ENCODE results near the gene ZDHHC3. TPM values are rescaled to one million over a fixed set of nuclear protein-coding genes. Genes with fewer than 3 reads are reported as not detected.
A peak's percentile ranks its signal among the peaks of the same experiment; 100 is the strongest.
"Not testable (repeated sequence)": the region's sequence is repeated elsewhere in the genome, so short reads cannot be mapped to it uniquely, and the experiment has no call there.

Gene ZDHHC3
- total and polyA plus RNA-seq, 5 experiments from 2014 or later = 28.0 to 48.4 (median 35.7) TPM

DNA sequence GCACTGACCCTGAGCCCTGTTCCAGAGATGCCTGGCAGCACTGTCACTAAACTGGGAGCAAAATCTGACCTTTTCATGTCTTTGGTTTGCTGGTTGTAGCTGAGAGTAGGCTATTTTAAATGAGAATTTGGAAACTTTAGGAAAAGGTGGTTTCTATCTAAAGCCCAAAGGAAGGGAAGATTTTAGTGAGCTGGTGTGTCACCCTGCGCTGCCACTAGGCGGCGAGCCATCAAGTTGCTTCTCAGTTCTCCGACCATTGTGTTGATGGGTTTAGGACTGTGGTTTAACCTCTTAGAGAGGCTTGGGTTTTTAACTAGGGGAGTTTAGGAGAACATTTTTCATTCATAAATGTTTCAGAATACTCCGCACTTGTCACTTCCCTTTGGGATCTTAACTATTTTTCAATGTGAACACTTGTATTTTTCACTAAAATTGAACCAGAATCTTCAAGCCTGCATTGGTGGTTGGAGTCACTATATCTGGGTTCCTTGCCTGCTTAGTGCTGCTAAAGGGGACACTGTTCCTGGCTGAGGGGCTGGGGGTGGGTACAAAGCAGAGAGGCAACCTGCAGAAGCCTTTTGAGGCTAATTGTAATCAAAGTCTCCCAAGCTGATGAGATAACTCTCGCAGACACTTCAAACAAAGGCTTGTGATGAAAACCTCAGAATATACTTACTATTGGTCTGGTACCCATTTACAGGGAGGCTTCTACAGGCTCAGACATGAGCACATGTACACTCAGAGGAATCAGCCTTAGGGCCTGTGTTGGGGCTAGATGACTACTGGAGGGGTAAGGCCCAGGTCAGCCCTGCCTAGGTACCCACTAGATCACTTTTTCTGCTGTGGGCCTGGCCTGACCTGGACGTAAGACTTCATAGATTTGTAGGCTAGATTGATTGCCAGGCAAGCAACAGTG is 16.8 kb upstream of the ZDHHC3 start:
- Mint-ChIP-seq H3K27me3 (no peaks in the 10 kb centered on the region), H3K4me3 (no peak overlapping the region), H3K27ac (peak overlapping the region in 5 of 10 donors; percentile 32 to 57 (median 41)), H3K9me3 (no peaks in the 10 kb centered on the region), H3K4me1 (peaks cover 28 to 77% (median 61%) of the 10 kb centered on the region in 4 donors), H3K36me3 (peaks cover 0 to 73% (median 9%) of the 10 kb centered on the region in 3 donors)
- DNase-seq (peak in 1 of 10 donors; percentile 13), ATAC-seq (peak; percentile 35 to 57)
- POLR2A ChIA-PET = interaction anchor here (2.2 kb wide), 1 partner anchor 16 kb away, joined by 5 read pairs; the partner anchor contains the start of genes EXOSC7 and ZDHHC3

DNA sequence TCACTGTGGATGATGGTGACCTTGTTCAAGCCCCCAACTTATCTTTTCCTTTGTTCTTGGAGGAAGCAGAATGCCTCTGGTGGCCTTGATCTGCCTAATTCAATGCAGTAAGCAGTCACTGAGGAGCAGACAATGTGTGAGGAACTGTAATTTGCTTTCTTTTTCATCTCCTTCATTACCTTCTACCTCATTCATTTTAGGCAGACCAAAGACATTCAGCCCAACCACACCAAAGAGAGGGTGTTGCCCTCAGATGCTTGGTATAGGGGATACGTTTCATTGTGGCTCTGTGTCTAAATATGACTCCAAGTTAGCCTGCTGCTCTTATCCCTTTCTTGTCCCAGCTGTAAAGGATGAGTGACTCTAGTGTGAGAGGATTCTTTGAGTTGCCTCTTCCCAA is 15.4 kb upstream of the ZDHHC3 start:
- H3K4me1 Mint-ChIP-seq = peaks cover 31 to 85% (median 65%) of the 10 kb centered on the region in 4 donors
- H3K27ac Mint-ChIP-seq = peak overlapping the region in 7 of 10 donors; percentile 7 to 79 (median 46)
- DNase-seq = peak in 2 of 10 donors; percentile 22 to 49

DNA sequence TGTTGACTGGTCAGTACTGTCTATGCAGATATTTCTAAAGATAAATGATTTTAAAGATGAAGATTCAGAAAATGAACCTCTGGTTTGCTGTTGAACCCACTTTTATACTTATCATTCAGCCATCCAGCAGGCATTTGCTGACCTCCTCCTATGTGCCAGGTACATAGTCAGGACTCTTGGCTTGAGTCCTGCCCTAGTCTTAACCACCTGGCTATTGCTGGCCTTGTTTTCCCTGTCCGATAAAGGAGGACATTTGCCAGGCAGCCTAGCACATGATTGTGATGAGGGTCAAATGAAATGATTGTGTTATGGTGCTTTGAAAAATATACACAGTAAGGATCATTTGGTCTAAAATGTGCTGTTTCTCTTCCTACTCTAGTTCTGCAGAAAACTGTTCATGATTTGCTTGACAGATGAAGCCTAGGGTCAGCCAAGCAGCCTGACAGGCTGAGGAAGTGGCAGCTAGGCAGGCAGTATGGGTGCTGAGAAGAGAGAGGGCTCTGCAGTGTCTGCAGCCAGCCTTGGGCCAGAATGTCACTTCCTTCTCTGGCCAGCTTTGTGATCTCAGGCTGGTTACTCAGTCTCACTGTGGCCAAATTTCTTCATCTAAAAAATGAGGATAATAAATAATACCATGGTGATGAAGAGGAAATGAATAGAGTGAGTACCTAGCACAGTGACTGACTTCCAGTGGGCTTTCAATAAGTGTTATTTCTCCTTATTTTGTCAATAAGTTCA is 13.8 kb upstream of the ZDHHC3 start:
- H3K36me3 Mint-ChIP-seq = peaks cover 0 to 50% (median 8%) of the 10 kb centered on the region in 3 donors
- POLR2A ChIA-PET = interaction anchor here (0.6 kb wide), 1 partner anchor 14 kb away, joined by 4 read pairs; the partner anchor contains the start of genes EXOSC7 and ZDHHC3

More for the DNA sequence above, 15.4 kb upstream of the ZDHHC3 start:
- POLR2A ChIA-PET = interaction anchor here (2.2 kb wide), 1 partner anchor 15 kb away, joined by 5 read pairs; the partner anchor contains the start of genes EXOSC7 and ZDHHC3
- no peaks in the 10 kb centered on the region for H3K9me3 Mint-ChIP-seq
- peaks cover 0 to 58% (median 8%) of the 10 kb centered on the region in 3 donors for H3K36me3 Mint-ChIP-seq
- H3K27me3 Mint-ChIP-seq = no peaks in the 10 kb centered on the region
- peak; percentile 65 to 85 for ATAC-seq
- H3K4me3 Mint-ChIP-seq = peak overlapping the region in 5 of 10 donors; percentile 5 to 67 (median 63)

DNA sequence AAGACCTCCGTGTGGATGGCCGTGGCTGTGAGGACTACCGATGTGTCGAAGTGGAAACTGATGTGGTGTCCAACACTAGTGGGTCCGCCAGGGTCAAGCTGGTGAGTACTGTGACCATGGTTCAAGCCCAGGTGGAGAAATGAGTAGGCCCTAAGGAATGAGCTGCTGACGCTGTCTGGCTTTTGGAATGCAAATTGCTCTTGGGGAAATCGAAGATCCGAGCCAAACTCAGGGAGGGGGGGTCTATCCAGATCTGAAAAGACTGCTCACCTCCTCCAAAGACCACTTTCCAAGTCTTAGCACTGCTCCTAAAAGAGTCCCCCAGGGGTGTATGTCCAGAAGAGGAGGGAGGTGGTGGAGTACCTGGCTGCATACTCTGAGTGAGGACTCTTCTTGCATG is 13.2 kb upstream of the ZDHHC3 start:
- POLR2A ChIA-PET = interaction anchor here (0.7 kb wide), 1 partner anchor 13 kb away, joined by 3 read pairs; the partner anchor contains the start of gene EXOSC7
- no peaks in the 10 kb centered on the region for H3K27me3 Mint-ChIP-seq
- peaks cover 34 to 84% (median 74%) of the 10 kb centered on the region in 4 donors for H3K4me1 Mint-ChIP-seq
- ATAC-seq (no peak), DNase-seq (no peak)
- H3K27ac Mint-ChIP-seq = peak overlapping the region in 1 of 10 donors; percentile 15
- peaks cover 0 to 44% (median 8%) of the 10 kb centered on the region in 3 donors for H3K36me3 Mint-ChIP-seq
- no peaks in the 10 kb centered on the region for H3K9me3 Mint-ChIP-seq
- H3K4me3 Mint-ChIP-seq = no peak overlapping the region

More for the DNA sequence above, 13.8 kb upstream of the ZDHHC3 start:
- H3K4me1 Mint-ChIP-seq = peaks cover 36 to 83% (median 69%) of the 10 kb centered on the region in 4 donors
- H3K9me3 Mint-ChIP-seq = no peaks in the 10 kb centered on the region
- no peaks in the 10 kb centered on the region for H3K27me3 Mint-ChIP-seq
- ATAC-seq (no peak), DNase-seq (no peak)
- no peak overlapping the region for H3K27ac Mint-ChIP-seq
- no peak overlapping the region for H3K4me3 Mint-ChIP-seq

DNA sequence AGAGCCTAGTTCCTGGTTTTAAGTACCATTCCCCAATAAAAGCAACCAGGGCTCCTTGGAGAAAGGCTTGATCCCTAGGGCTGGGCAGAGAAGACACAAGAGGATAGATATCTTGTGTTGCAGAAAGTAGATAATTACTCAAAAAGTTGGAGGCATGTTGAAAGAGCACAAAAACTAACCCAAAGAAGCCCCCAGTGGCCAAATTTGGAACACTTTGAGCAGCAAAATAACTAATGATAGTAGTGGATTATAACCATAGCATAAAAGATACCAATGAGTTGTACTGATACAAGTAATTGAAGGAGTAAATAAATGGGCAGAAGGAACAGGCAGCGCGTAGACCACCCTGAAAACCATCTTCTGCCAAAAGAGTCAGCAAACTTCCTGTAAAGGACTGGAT is 12.1 kb upstream of the ZDHHC3 start:
- POLR2A ChIA-PET = no interaction called here
- no peak for DNase-seq
- peaks cover 0 to 36% (median 8%) of the 10 kb centered on the region in 3 donors for H3K36me3 Mint-ChIP-seq
- H3K27me3 Mint-ChIP-seq = no peaks in the 10 kb centered on the region
- peaks cover 31 to 87% (median 80%) of the 10 kb centered on the region in 4 donors for H3K4me1 Mint-ChIP-seq
- no peak overlapping the region for H3K27ac Mint-ChIP-seq
- peak; percentile 37 to 42 for ATAC-seq
- no peaks in the 10 kb centered on the region for H3K9me3 Mint-ChIP-seq
- no peak overlapping the region for H3K4me3 Mint-ChIP-seq

DNA sequence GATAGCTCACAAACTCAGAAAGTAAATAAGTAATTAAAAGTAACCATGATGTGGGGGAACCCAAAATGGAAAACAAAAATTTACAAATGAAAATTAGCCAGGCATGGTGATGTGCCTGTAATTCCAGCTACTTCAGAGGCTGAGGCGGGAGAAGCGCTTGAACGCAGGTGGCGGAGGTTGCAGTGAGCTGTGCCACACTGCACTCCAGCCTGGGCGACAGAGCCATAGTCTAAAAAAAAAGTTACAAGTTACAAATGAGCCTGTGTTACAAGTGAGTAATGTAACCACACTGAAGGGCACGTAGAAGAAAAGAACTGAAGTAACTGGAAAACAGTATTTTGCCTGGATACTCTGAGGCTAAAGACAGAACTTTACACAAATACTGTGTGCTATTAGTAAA is 11.4 kb upstream of the ZDHHC3 start:
- POLR2A ChIA-PET = interaction anchor here (0.6 kb wide), 1 partner anchor 13 kb away, joined by 5 read pairs; no protein-coding TSS in a partner anchor
- H3K4me1 Mint-ChIP-seq = peaks cover 30 to 87% (median 80%) of the 10 kb centered on the region in 4 donors
- no peak overlapping the region for H3K27ac Mint-ChIP-seq
- H3K4me3 Mint-ChIP-seq = no peak overlapping the region
- H3K9me3 Mint-ChIP-seq = no peaks in the 10 kb centered on the region
- H3K36me3 Mint-ChIP-seq = peaks cover 0 to 35% (median 8%) of the 10 kb centered on the region in 3 donors
- no peak for ATAC-seq
- H3K27me3 Mint-ChIP-seq = no peaks in the 10 kb centered on the region
- DNase-seq = no peak

DNA sequence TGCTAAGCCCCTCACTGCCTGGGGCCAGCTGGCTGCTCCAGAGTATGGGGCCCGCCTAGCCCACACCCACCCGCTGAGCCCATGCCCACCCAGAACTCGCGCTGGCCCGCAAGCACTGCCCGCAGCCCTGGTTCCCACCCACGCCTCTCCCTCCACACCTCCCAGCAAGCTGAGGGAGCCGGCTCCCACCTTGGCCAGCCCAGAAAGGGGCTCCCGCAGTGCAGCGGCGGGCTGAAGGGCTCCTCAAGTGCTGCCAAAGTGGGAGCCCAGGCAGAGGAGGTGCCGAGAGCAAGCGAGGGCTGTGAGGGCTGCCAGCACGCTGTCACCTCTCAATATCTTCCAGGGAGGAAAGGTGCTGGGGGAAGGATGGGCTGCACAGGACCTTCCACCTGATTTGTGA is 10.4 kb upstream of the ZDHHC3 start:
- ATAC-seq, H3K9me3 Mint-ChIP-seq, DNase-seq, H3K27me3 Mint-ChIP-seq, H3K27ac Mint-ChIP-seq, H3K4me3 Mint-ChIP-seq: not testable (repeated sequence)
- H3K4me1 Mint-ChIP-seq = peaks cover 29 to 87% (median 81%) of the 10 kb centered on the region in 4 donors
- POLR2A ChIA-PET = interaction anchor here (2.5 kb wide), 1 partner anchor 10 kb away, joined by 8 read pairs; the partner anchor contains the start of genes EXOSC7 and ZDHHC3
- peaks cover 0 to 29% (median 8%) of the 10 kb centered on the region in 3 donors for H3K36me3 Mint-ChIP-seq

DNA sequence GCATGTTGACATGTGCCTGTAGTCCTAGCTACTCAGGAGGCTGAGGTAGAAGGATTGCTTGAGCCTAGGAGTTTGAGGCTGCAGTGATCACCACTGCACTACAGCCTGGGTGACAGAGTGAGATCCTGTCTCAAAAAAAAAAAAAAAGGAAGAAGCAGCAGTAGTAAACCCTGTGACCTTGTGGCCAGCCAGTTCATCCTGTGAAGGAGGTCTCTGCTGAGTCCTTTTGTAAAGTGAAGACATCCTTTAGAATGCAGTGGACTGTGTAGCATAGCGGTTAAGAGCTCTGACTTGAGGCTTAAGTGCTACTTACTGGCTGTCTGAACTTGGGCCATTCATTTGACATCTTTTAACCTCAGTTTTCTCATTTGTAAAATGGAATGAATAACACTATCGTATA is 8.4 kb upstream of the ZDHHC3 start:
- ATAC-seq (peak in 1 of 2 donors; percentile 33), DNase-seq (no peak)
- H3K27me3 Mint-ChIP-seq = no peaks in the 10 kb centered on the region
- peaks cover 29 to 87% (median 82%) of the 10 kb centered on the region in 4 donors for H3K4me1 Mint-ChIP-seq
- H3K4me3 Mint-ChIP-seq = peak overlapping the region in 1 of 10 donors; percentile 4
- H3K36me3 Mint-ChIP-seq = peaks cover 0 to 10% (median 7%) of the 10 kb centered on the region in 3 donors
- no peaks in the 10 kb centered on the region for H3K9me3 Mint-ChIP-seq
- POLR2A ChIA-PET = interaction anchor here (0.8 to 2.5 kb wide), 3 partner anchors 8 to 21 kb away, joined by 3 to 8 read pairs (median 3); partner anchors contain the start of genes EXOSC7 and ZDHHC3
- H3K27ac Mint-ChIP-seq = no peak overlapping the region

DNA sequence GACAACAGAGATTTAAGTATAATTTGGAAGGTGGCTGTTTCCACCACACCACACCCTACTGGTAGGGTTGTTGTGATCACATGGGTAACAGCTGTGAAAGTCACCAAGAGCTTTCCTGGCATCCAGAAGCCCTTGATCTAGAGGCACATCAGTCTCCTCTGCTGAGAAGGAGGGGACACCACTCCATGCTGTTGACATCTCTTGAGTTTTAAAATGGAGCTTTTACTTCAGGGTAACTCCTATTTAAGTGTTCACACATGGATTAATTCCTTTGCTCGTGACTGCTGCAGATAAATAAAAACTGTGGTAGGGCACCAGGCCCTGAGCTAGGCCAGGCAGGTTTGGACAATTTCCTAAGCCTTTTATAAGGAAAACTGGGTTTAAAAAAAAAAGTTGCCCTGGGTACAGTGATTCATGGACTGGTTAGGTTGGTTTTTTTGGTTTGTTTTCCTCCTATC is 7.5 kb upstream of the ZDHHC3 start:
- H3K27ac Mint-ChIP-seq = peak overlapping the region in 2 of 10 donors; percentile 33 to 44
- DNase-seq (no peak), ATAC-seq (no peak)
- H3K36me3 Mint-ChIP-seq = peaks cover 0 to 7% (median 3%) of the 10 kb centered on the region in 3 donors
- H3K9me3 Mint-ChIP-seq = no peaks in the 10 kb centered on the region
- peaks cover 23 to 87% (median 82%) of the 10 kb centered on the region in 4 donors for H3K4me1 Mint-ChIP-seq
- no peaks in the 10 kb centered on the region for H3K27me3 Mint-ChIP-seq
- POLR2A ChIA-PET = interaction anchor here (0.7 to 1.5 kb wide), 2 partner anchors 12 to 22 kb away, joined by 3 read pairs; no protein-coding TSS in a partner anchor
- no peak overlapping the region for H3K4me3 Mint-ChIP-seq

DNA sequence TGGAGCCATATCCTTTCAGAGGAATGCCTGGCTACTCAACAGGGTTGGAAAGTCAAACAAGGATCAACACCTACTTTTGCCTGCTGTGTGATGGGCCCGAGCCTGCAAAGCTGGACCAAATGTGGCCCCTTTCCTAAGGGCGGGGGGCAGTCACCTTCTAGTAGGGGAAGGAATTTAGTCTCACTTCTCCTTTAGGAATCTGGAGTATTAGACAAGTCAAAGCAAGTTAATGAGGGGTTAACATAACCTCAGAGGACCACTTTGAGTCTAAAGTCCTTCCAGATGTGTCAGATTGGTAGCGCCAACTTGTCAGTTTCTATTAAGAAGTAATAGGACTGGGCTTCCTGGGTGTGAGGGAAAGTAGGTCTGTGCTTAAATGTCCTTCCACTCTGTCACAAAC is 6.8 kb upstream of the ZDHHC3 start:
- Mint-ChIP-seq H3K9me3 (no peaks in the 10 kb centered on the region), H3K4me3 (peak overlapping the region in 1 of 10 donors; percentile 29), H3K27ac (peak overlapping the region in 3 of 10 donors; percentile 17 to 44 (median 37)), H3K36me3 (peaks cover 0 to 9% (median 3%) of the 10 kb centered on the region in 3 donors), H3K27me3 (no peaks in the 10 kb centered on the region), H3K4me1 (peaks cover 26 to 85% (median 83%) of the 10 kb centered on the region in 4 donors)
- POLR2A ChIA-PET = interaction anchor here (0.7 kb wide), 1 partner anchor 23 kb away, joined by 3 read pairs; no protein-coding TSS in a partner anchor
- ATAC-seq (no peak), DNase-seq (no peak)

DNA sequence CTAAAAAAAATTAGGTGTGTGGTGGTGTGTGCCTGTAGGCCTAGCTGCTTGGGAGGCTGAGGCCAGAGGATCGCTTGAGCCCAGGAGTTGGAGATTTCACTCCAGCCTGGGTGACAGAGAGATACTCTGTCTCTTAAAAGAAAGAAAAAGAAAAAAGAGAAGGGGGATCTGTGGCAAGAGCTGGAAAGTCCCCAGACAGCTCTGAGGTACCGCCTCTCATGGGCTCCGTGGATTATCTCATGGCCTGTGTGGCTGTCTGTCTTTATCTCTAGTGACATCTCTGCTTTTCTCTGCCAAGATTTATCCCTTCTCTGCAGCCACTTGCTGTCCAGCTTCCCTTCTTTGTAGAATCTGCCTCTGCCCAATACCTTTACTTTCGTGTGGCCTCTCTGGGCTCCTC is 5.8 kb upstream of the ZDHHC3 start:
- POLR2A ChIA-PET = no interaction called here
- Mint-ChIP-seq H3K9me3 (no peaks in the 10 kb centered on the region), H3K27me3 (no peaks in the 10 kb centered on the region), H3K27ac (peak overlapping the region in 5 of 10 donors; percentile 7 to 90 (median 42)), H3K4me1 (peaks cover 27 to 86% (median 84%) of the 10 kb centered on the region in 4 donors), H3K4me3 (peak overlapping the region in 6 of 10 donors; percentile 12 to 38 (median 26)), H3K36me3 (peaks cover 0 to 9% (median 3%) of the 10 kb centered on the region in 3 donors)
- ATAC-seq (peak; percentile 54 to 78), DNase-seq (peak in 2 of 10 donors; percentile 4 to 20)

DNA sequence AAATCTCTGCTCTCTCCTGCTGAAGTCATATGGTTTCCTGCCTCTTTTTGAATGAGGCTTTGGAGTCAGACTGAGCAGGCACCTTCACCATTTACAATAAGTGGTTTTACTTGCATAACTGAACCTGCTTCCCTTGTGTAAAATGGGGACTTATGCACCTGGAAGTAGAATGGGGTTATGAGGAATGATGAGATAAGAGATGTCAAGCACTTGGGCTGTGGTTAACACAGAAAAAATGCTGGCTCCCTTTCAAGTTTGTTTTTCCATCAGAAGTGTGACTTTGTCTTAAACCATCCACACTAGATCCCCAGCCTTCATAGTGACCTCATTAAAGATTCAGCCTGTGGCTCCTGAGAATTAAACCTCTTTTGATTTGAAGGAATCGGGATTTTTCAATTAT is 5.2 kb upstream of the ZDHHC3 start:
- H3K27ac Mint-ChIP-seq = no peak overlapping the region
- H3K4me3 Mint-ChIP-seq = peak overlapping the region in 3 of 10 donors; percentile 6 to 29 (median 20)
- DNase-seq (no peak), ATAC-seq (no peak)
- peaks cover 27 to 90% (median 86%) of the 10 kb centered on the region in 4 donors for H3K4me1 Mint-ChIP-seq
- peaks cover 0 to 9% (median 3%) of the 10 kb centered on the region in 3 donors for H3K36me3 Mint-ChIP-seq
- POLR2A ChIA-PET = no interaction called here
- no peaks in the 10 kb centered on the region for H3K9me3 Mint-ChIP-seq
- H3K27me3 Mint-ChIP-seq = no peaks in the 10 kb centered on the region
